Natural killer cell (primary cell): ENCODE measurements around the gene SYCE3. TPM values are rescaled to one million over a fixed set of nuclear protein-coding genes. Genes with fewer than 3 reads are reported as not detected.

Source experiments
- ATAC-seq, 3 donors: fragments of 150-1000 bp in 2 of 3; fragments of 200-7000 bp in 1 of 3; cut with Tn5 transposase; 1 replicate in 1 of 3; 2 replicates in 2 of 3; pipeline ENCODE4 v1.10.0; 2021; ENCODE audit warnings: mild to moderate bottlenecking in 2 of 3, moderate library complexity in 2 of 3
- DNase-seq, 2 donors: peaks; one replicate each; pipeline versions ENCODE4 v3.0.0 to v3.0.0-alpha.2; 2013 to 2021; ENCODE audit warnings: mixed read lengths in 1 of 2
- H3K27ac ChIP-seq: one replicate; pipeline ENCODE4 v1.5.1; 2013; ENCODE audit warnings: mild to moderate bottlenecking, low read length
- H3K27me3 ChIP-seq: one replicate; pipeline ENCODE4 v1.6.1; 2013; ENCODE audit warnings: low read length; ENCODE audit not compliant: control insufficient read depth, insufficient read depth
- H3K36me3 ChIP-seq: one replicate; pipeline ENCODE4 v1.6.1; 2013; ENCODE audit warnings: low read length; ENCODE audit not compliant: control insufficient read depth, insufficient read depth
- H3K4me1 ChIP-seq: one replicate; pipeline ENCODE4 v1.6.1; 2013; ENCODE audit warnings: low read length; ENCODE audit not compliant: control insufficient read depth, insufficient read depth
- H3K4me3 ChIP-seq: one replicate; pipeline ENCODE4 v1.5.1; 2013; ENCODE audit warnings: low read length
- H3K9me3 ChIP-seq: one replicate; pipeline ENCODE4 v1.6.1; 2013; ENCODE audit warnings: low read length; ENCODE audit not compliant: control insufficient read depth, insufficient read depth
- H3K27ac Mint-ChIP-seq, 2 donors: one replicate each; pipeline ENCODE4 v1.8.0; 2022; ENCODE audit warnings: mild to moderate bottlenecking in 2 of 2, mixed read lengths in 2 of 2, moderate library complexity in 1 of 2
- H3K27me3 Mint-ChIP-seq, 2 donors: one replicate each; pipeline ENCODE4 v1.8.0; 2022; ENCODE audit warnings: low read depth in 2 of 2, mixed read lengths in 2 of 2
- H3K36me3 Mint-ChIP-seq: one replicate; pipeline ENCODE4 v1.8.0; 2022; ENCODE audit warnings: mixed read lengths
- H3K4me1 Mint-ChIP-seq, 2 donors: one replicate each; pipeline ENCODE4 v1.8.0; 2022; ENCODE audit warnings: mixed read lengths in 2 of 2
- H3K4me3 Mint-ChIP-seq: one replicate; pipeline ENCODE4 v1.8.0; 2022; ENCODE audit warnings: mild to moderate bottlenecking, moderate library complexity, mixed read lengths
- H3K9me3 Mint-ChIP-seq, 2 donors: one replicate each; pipeline ENCODE4 v1.8.0; 2022; ENCODE audit warnings: mixed read lengths in 2 of 2
- WGBS: methylation state at CpG from one replicate; pipeline ENCODE4 v1.1.7; 2013; ENCODE audit warnings: missing lambda C conversion rate; ENCODE audit not compliant: insufficient coverage; 5-methylcytosine and 5-hydroxymethylcytosine counted together
- intact Hi-C: fragments of 100-400 bp; cut with micrococcal nuclease; formaldehyde crosslinking; loops from one replicate; pipeline ENCODE4 v1.14.2; 2022
- total RNA-seq, 4 donors: library from RNA; stranded (reverse); fragments of 120-200 nt in 1 of 4; gene quantifications; one replicate each; pipeline versions ENCODE4 v1.2.3 to v1.2.4, GENCODE V29; 2013 to 2022
- TF ChIP-seq, protein P1 (sequence below): fragments of 200-600 bp; IDR thresholded peaks from one replicate; pipeline ENCODE4 v1.8.0; 2022; ENCODE audit warnings: antibody characterized with exemption

SYCE3 gene
- total RNA-seq, 3 donors from 2014 or later (not counting 1 experiment from before 2014, with no cell fraction given), result not detected

- Histone ChIP-seq H3K27me3 (no peaks in the 10 kb centered on the region), H3K36me3 (no peaks in the 10 kb centered on the region), H3K27ac (no peak overlapping the region), H3K4me1 (peaks cover 36% of the 10 kb centered on the region), H3K9me3 (no peaks in the 10 kb centered on the region), H3K4me3 (no peak overlapping the region)
- H3K4me3 Mint-ChIP-seq, result peak overlapping the region; percentile 74
- 94% methylated on average over 8 of the region's 8 CpGs for WGBS
- H3K9me3 Mint-ChIP-seq, result no peaks in the 10 kb centered on the region
- H3K27ac Mint-ChIP-seq, result peak overlapping the region in 1 of 2 donors; percentile 40
- intact Hi-C loops, result no loop called here
- H3K36me3 Mint-ChIP-seq, result no peaks in the 10 kb centered on the region
- no peaks in the 10 kb centered on the region for H3K27me3 Mint-ChIP-seq
- TF ChIP-seq, protein P1, sequence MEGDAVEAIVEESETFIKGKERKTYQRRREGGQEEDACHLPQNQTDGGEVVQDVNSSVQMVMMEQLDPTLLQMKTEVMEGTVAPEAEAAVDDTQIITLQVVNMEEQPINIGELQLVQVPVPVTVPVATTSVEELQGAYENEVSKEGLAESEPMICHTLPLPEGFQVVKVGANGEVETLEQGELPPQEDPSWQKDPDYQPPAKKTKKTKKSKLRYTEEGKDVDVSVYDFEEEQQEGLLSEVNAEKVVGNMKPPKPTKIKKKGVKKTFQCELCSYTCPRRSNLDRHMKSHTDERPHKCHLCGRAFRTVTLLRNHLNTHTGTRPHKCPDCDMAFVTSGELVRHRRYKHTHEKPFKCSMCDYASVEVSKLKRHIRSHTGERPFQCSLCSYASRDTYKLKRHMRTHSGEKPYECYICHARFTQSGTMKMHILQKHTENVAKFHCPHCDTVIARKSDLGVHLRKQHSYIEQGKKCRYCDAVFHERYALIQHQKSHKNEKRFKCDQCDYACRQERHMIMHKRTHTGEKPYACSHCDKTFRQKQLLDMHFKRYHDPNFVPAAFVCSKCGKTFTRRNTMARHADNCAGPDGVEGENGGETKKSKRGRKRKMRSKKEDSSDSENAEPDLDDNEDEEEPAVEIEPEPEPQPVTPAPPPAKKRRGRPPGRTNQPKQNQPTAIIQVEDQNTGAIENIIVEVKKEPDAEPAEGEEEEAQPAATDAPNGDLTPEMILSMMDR, result no peak
- peaks cover 5 to 27% of the 10 kb centered on the region in 2 donors for H3K4me1 Mint-ChIP-seq
- no peak for DNase-seq
- no peak for ATAC-seq
These were observed 12.3 kb downstream of the SYCE3 start for GRCh38 chr22:50550395-50550794.

- peak overlapping the region; percentile 80 for H3K4me3 Mint-ChIP-seq
- no peaks in the 10 kb centered on the region for H3K9me3 ChIP-seq
- peaks cover 9 to 39% of the 10 kb centered on the region in 2 donors for H3K4me1 Mint-ChIP-seq
- peak overlapping the region; percentile 57 for H3K27ac ChIP-seq
- peak overlapping the region; percentile 57 to 72 for H3K27ac Mint-ChIP-seq
- H3K4me1 ChIP-seq, result peaks cover 48% of the 10 kb centered on the region
- no peaks in the 10 kb centered on the region for H3K9me3 Mint-ChIP-seq
- H3K4me3 ChIP-seq, result peak overlapping the region; percentile 51
- H3K27me3 ChIP-seq, result no peaks in the 10 kb centered on the region
- ATAC-seq, result peak in 1 of 3 donors; percentile 3
- TF ChIP-seq, protein P1, result no peak
- peak in 1 of 2 donors; percentile 27 for DNase-seq
- 54% methylated on average over 66 of the region's 68 CpGs for WGBS
- intact Hi-C loops, result no loop called here
- H3K27me3 Mint-ChIP-seq, result no peaks in the 10 kb centered on the region
- no peaks in the 10 kb centered on the region for H3K36me3 Mint-ChIP-seq
- H3K36me3 ChIP-seq, result no peaks in the 10 kb centered on the region
These were observed 13.6 kb downstream of the SYCE3 start for GRCh38 chr22:50548921-50549790.

DNA sequence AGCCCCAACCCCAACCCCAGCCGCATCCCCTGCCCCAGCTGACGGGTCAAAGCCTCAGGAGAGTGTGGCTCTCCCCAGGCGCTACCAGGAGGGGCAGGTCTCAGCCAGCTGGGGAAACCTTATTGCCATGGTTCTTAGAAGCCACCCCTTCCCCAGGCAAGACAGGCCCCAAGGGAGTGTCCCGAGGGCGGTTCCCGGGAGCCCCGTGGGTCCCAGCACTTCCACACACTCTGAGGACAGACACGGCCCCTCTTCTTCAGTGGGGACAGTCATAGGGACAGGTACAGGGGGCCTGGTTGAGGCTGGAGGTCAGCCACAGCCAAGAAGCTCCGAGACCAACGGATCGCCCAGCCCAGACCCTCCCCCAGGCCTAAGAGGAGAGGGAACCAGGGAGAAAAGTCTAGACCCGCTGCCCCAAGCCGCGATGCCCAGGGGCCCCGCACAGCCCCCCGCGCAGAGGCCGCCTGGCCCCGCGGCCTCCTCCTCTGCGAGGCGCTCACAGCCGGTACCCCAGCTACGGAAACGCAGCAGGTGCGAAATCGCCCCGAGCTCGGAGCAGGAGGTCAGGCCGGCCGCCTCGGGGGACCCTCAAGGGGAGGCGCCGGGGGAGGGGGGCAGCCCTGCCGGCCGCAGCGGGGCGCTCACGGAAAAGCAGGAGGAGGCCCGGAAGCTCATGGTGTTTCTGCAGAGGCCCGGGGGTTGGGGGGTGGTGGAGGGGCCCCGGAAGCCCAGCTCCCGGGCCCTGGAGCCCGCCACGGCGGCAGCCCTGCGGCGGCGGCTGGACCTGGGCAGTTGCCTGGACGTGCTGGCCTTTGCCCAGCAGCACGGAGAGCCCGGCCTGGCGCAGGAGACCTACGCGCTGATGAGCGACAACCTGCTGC lies 14.4 kb downstream of the SYCE3 start:
- intact Hi-C loops, result no loop called here
- ATAC-seq (peak; percentile 36 to 55 (median 48)), DNase-seq (peak; percentile 56 to 79)
- no peaks in the 10 kb centered on the region for H3K36me3 Mint-ChIP-seq
- Histone ChIP-seq H3K9me3 (no peaks in the 10 kb centered on the region), H3K4me1 (peaks cover 56% of the 10 kb centered on the region), H3K4me3 (peak overlapping the region; percentile 51), H3K36me3 (no peaks in the 10 kb centered on the region), H3K27ac (peak overlapping the region; percentile 57), H3K27me3 (no peaks in the 10 kb centered on the region)
- peaks cover 9 to 43% of the 10 kb centered on the region in 2 donors for H3K4me1 Mint-ChIP-seq
- no peaks in the 10 kb centered on the region for H3K27me3 Mint-ChIP-seq
- H3K4me3 Mint-ChIP-seq, result peak overlapping the region; percentile 60
- peak overlapping the region in 1 of 2 donors; percentile 78 for H3K27ac Mint-ChIP-seq
- H3K9me3 Mint-ChIP-seq, result no peaks in the 10 kb centered on the region
- WGBS, result 10% methylated on average over 56 of the region's 56 CpGs
- TF ChIP-seq, protein P1, result no peak
